Stimulated activated CD4-positive, alpha-beta T cell treated with anti-CD3 and anti-CD28 coated beads, Interleukin-4, amount 100 ng/mL, for 1 hour (primary cell): ENCODE data around the gene SH2D3A.
"Not testable (repeated sequence)": the region's sequence is repeated elsewhere in the genome, so short reads cannot be mapped to it uniquely, and the experiment has no call there.

Experiments
- DNase-seq: peaks from one replicate; pipeline ENCODE4 v3.0.0-alpha.2; 2020

The SH2D3A gene

DNA sequence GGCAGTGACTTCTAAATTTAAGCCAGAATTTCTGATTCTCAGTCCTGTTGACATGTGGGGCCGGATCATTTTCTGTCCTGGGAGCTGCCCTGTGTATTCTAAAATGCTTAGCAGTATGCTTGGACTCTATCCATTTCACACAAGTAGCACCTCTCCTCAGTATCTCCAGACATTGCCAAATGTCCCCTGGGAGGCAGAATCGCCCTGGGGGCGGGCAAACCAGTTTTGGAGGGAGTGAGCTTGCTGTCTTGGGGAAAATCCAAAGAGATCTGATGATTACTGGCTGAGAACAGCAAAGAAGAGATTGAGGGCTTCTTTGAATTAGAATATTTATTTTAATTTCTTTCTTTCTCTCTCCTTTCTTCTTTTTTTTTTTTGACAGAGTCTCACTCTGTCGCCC lies 21.7 kb upstream of the SH2D3A start:
- DNase-seq, result no peak

DNA sequence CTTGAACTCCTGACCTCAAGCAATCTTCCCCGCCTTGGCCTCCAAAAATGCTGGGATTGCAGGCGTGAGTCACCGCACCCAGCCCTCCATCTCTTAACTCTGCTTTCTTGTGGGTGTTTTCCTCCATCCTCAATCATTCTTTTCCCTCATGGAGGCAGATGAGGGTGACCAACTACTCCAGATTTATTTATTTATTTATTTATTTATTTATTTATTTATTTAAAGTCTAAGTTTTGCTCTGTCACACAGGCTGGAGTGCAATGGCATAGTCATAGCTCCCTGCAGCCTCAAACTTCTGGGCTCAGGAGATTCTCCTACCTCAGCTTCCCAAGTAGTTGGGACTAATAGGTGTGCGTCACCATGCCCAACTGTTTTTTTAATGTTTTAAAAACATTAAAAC lies 20.2 kb upstream of the SH2D3A start:
- DNase-seq, result no peak

DNA sequence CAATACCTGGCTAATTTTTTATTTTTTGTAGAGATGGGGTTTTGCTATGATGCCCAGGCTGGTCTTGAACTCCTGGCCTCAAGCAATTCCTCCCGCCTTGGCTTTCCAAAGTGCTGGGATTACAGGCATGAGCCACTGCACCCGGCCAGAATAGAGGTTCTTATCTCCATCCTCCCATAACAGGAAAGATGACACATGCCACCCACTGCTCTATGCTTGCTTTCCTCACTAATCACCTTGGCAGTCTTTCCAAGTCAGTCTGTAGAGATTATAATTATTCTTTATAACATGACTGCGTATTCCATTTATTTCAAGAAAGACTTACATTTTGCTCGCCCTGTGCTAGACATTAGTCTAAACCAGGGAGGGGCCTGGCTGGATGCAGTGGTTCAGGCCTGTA lies 12.0 kb upstream of the SH2D3A start:
- no peak for DNase-seq

DNA sequence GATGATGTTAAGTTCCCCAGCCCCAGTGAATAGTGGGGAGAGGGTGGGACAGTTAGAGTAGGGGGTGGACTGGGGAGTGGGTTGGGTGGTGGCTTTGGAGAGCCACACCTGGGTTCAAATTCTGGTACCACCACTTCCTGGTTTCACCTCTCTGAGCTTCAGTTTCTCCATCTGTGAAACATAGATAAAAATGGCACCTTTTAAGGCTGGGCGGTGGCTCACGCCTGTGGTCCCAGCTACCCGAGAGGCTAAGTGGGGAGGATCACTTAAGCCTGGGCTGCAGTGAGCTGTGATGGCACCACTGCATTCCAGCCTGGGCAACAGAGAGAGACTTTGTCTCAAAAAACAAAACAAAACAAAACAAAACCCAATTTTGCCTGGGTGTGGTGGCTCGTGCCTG lies 11.2 kb upstream of the SH2D3A start:
- DNase-seq, result no peak

DNA sequence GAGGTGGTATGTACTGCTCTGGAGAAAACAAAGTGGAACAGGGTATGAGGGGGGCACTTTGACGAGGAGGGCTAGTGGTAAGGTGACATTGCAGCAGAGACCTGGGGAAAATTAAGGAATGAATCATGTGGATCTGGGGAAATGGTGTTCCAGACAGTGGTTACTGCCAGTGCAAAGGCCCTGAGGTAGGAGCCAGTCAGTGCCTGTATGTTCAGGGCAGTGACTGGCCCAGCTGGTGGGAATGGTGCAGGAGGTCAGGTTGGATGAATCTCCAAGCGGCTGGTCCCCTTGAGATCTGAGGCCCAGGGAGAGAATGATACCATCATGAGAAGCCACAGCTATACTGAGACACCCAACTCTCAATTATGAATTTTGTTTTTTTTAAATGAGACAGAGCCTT lies 10.2 kb upstream of the SH2D3A start:
- DNase-seq, result no peak

DNA sequence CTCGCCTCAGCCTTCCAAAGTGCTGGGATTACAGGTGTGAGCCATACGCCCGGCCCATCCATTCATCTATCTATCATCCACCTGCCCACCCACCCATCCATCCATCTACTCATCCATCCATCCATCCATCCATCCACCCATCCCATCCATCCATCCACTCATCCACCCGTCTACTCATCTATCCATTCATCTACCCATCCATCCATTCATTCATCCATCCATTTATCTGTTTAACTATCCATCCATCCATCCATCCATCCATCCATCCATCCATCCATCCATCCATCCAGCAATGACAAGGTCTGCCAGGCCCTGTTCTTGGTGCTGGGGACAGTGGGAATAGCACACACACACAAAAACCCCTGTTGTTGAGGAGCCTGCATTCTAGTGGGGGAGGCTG lies 9.8 kb upstream of the SH2D3A start:
- DNase-seq, result no peak

DNA sequence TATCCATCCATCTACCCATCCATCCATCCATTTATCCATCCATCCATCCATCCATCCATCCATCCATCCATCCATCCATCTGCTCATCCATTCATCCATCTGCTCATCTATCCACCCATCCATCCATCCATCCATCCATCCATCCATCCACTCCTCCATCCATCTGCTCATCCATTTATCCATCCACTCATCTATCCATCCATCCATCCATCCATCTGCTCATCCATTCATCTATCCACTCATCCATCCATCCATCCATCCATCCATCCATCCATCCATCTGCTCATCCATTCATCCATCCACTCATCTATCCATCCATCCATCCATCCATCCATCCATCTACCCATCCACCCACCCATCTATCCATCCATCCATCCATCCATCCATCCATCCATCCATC lies 8.8 kb upstream of the SH2D3A start:
- DNase-seq, result not testable (repeated sequence)

DNA sequence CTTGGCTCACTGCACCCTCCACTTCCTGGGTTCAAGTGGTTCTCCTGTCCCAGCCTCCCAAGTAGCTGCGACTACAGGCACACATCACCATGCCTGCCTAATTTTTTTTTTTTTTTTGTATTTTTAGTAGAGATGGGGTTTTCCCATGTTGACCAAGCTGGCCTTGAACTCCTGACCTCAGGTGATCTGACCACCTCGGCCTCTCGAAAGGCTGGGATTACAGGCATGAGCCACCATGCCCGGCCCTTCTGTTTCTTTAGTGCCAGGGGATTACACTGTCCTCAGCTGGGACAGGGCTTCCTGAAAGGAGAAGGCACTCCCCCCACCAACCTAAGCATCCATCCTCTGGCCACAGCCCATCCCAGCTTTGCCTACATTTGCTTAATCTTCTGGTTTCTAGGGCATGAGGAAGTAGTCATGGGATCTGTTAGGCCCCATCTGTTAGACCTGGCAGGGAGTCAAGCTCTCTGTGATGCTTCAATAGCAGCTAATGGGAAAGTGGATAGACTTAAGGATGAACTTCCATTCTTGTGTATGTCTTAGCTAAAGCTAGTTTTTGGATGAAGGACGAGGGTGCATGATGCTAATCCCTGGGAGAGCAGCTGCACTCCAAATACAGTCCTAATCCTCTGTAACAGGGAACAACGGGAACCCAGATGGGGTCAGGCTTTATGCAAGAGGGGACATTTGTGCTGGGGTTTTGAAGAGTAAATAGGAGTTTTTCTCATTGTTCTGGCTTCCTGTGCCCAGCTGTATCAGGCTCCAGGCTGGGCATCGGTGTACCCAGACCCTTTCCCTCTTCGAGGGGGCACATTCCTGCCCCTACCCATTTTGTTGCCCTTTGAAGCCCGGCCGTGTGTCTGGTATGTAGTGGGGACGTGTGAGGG lies 7.8 kb upstream of the SH2D3A start:
- no peak for DNase-seq

DNA sequence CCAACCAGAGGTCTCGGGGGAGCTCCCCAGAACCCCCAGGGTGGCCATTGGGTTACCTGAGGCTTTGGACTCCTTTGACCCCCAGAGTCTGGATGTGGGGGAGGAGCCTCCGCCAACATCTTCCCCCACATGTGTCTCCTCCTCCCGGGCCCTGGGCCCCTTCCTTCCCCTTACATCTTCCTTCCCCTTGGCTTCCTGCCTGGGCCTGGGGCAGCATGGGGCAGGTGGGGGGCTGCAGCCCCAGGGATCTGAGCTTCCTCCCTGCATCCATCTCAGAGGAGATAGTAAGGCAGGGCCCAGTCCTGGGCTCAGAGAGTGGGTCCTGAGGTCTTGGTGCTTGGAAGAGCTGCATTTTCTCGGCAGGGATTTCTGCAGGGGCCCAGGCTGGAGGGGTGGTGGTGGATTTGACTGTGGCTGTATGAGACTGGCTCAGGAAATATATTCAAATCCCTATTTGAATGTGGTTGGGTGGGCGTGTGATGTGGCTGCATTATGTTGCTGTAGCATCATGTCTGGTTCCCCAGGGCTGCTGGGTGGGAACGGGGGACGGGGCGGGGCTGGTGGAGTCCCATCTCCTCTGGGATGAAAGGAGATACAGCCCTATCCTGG lies 6.2 kb upstream of the SH2D3A start:
- peak; percentile 47 for DNase-seq

DNA sequence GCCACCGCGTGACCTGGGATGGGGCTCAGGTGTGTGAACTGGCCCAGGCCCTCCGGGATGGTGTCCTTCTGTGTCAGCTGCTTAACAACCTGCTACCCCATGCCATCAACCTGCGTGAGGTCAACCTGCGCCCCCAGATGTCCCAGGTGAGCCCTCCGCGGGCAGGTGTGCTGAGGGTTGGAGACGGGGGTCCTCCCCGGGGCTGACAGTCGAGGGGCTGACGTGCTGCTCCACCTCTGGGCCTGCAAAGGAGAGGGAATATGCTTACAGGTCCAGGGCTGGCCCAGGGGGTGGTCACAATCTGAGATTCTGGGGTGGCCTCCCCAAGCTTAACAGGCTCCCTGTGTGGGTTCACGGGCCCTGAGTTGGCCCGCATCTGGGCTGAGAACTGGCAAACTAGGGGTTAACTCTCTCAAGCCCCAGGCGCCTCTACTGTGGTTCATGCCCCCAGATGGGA lies 5.7 kb upstream of the SH2D3A start:
- DNase-seq, result no peak

DNA sequence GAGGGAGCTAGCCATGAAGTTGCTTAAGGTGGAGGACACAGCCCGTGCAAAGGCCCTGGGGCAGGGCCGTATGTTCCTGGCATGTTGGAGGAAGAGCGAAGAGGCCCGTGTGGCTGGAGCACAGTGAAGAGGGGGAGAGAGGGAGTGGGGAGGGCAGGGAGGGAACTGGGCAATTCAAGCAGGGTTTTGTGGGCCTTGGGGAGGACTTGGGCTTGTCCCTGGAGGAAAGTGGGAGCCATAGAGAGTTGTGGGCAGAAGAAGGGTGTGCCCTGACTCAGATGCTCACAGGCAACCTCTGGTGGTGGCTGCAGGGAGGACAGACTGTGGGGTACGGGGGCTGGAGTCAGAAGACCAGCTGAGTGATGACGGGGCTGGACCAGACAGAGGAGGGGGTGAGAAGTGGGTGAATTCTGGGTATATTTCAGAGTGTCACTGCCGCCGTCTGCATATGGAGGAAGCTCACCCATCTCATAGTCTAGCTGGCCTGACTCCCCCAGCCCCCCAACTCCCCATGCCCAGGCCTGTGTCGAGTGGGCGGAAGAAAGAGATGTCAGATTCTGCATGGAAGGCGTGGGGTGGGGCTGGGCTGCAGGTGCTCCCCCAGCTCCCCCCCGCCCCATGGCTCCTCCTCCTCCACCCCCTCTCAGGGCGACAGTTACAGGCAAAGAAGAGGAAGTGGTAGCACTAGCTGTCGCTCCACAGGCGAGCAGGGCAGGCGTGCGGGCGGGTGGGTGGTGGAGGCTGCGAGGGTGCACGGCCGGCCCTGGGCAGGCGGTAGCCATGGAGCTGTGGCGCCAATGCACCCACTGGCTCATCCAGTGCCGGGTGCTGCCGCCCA lies 5.0 kb upstream of the SH2D3A start, which contains the start of gene VAV1:
Gene VAV1 (plus strand): TSS at position 681 of the 838 bp plus-strand sequence. CDS start 100 bp downstream, at position 781.
- DNase-seq, result peak; percentile 76

DNA sequence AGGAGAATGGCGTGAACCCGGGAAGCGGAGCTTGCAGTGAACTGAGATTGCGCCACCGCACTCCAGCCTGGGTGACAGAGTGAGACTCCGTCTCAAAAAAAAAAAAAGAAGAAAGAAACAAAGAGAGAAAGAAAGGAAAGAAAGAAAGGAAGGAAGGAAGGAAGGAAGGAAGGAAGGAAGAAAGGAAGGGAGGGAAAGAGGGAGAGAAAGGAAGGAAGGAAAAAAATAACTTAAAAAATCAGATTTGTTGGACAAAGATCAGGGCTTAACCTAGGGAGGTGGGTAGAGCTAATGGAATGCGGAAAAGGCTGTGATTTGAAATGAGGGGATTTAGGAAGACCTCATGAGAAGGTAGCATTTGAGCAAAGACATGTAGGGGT lies 4.4 kb upstream of the SH2D3A start:
- not testable (repeated sequence) for DNase-seq

DNA sequence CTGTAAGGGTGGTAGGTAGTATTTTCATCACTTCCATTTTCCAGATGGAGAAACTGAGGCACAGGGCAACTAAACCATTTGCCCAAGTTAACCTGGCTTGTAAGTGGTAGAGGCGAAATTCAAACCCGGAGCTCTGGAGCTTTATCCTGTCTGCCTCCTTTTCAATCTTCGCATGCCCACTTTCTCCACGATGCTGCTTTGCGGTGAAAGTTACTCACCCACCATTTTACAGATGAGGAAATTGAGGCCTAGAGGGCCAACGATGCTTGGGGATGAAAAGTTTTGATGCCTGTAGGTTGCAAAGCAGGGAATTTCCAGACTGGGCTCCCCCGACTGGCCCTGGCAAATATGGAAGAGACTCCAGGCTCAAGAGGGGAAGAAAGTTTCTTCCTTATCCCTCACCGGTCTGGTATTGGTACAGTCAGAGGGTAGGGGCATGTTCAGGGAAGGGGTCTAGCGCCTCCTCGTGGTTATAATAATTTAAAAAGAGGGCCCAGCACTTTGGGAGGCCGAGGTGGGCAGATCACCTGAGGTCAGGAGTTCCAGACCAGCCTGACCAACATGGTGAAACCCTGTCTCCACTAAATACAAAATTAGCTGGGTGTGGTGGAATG lies 1.9 kb upstream of the SH2D3A start:
- no peak for DNase-seq

DNA sequence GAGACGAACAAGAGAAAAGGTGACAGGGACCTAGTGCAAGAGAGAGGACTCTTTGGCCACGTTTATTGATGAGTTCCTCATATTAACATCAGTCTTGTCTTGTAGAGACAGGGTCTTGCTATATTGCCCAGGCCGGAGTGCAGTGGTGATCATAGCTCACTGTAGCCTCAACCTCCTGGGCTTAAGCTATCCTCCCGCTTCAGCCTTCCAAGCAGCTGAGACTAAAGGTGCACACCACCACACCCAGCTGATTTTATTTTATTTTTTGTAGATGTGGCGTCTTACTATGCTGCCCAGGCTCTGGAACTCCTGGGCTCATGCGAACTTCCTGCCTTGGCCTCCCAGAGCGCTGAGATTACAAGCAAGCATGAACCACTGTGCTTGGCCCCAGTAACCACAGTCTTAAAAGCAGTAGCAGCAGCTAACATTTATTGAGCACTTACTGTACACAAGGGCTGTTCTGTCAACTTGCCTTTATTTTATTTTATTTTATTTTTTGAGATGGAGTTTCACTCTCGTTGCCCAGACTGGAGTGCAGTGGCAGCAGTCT lies 1.1 kb upstream of the SH2D3A start:
- DNase-seq, result no peak

DNA sequence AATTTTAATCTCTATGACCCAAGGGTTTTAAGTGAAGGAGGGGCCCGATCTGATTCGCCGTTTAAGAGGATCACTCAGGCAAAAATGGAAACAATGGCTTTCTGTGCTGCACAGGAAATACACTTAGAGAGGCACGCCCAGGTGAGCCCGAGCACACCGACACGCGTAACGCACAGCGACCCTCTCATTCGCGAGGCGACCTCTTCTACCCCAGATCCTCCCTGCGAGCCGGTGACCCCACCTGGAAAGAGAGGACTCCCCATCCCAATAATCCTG lies 216 bp downstream of the SH2D3A start:
- DNase-seq, result no peak

DNA sequence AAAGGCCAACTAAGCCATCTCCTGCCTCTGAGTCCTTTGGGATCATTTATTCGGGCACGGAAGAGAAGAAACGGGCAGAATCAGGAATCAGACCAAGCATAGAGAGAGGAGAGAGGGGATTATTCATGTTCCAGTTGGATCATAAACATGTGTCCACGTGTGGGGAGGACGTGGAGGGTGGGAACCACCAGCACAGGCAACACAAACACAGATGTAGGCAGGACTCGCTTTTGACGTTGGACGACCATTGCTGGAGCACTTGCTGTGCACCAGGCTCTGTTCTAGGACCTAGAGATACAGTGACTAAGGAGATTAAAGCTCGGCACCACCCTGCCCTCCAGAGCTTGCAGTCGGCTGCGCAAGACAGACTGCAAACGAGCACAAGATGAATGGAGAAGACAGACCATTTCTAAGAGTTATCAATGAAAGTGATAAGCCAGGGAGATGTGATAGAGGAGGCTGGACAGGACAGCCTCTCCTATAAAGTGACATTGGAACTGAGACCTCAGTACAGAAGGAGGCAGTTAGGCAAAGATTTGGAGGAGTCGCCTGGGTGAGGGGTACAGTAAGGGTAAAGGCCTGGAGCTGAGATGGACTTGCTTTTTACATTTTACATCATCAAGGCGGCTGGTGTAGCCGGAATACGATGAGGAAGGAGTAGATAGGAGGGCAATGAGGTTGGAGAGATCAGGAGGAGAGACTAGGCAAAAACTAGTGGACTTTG lies 716 bp downstream of the SH2D3A start:
- DNase-seq, result no peak

DNA sequence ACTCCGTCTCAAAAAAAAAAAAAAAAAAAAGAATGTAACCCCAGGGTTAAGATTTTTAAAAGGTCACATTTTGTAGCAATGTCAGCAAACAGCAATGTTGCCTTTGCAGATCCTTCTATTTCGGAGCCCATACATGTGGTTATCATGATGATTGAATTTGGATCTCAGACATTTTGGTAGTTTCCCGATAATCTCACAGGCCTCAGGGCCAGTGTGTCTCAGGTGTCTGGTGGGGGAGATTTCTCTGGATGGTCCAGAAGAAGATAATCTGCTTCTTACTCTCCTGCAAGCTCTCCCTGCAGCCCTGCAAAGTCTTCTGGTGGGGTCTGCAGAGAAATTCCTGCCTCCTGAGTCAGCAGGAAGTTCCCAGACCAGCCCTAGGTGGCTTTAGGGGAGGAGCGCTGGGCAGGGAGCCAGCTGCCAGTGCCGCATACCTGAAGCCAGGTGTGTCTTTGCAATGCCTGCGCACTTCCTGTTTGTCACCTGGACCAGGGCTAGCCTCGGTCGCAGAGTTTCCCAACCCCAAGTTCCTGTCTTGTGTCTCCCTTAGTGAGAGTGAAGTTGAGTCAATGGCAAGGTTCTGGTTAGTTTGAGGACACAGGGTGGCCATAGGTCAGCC lies 1.4 kb downstream of the SH2D3A start:
- DNase-seq, result no peak

DNA sequence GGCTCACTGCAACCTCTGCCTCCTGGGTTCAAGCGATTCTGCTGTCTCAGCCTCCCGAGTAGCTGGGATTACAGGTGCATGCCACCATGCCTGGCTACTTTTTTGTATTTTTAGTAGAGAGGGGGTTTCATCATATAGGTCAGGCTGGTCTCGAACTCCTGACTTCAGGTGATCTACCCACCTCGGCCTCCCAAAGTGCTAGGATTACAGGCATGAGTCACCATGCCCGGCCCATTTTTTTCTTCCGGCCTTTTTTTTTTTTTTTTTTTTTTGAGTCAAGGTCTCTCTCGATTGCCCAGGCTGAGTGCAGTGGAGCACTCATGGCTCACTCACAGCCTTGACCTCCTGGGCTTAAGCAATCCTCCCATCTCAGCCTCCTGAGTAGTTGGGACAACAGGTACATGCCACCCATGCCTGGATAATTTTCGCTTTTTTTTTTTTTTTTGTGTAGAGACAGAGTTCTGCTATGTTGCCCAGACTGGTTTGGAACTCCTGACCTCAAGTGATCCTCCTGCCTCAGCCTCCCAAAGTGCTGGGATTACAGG lies 4.9 kb downstream of the SH2D3A start:
- not testable (repeated sequence) for DNase-seq

DNA sequence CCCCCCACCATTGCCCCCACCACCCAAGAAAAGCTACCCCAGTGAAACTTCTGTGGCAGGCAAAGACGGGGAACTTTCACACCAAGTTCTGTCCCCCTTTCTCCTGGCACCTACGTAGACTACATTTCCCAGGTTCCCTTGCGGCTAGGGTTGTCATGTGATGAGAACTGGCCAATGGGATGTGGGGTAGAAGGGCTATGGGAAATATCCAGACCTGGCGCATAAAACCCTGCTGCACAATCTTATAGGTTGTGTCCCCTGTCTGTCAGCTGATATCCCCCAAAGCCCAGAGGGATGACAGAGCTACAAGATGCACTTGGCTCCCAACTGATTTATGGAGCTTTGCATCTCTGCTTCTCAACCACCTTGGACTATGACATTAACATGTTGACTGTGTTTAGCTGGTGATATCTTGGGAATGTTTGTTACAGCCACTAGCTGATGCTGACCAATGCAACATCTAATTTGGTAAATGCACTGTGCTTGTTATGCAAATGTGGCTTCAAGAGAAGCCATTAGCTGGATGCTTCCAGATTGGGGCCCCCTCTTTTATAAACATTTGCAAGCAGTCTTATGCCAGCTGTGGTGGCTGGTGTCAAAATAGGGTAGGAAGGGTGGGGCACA lies 6.1 kb downstream of the SH2D3A start:
- no peak for DNase-seq

DNA sequence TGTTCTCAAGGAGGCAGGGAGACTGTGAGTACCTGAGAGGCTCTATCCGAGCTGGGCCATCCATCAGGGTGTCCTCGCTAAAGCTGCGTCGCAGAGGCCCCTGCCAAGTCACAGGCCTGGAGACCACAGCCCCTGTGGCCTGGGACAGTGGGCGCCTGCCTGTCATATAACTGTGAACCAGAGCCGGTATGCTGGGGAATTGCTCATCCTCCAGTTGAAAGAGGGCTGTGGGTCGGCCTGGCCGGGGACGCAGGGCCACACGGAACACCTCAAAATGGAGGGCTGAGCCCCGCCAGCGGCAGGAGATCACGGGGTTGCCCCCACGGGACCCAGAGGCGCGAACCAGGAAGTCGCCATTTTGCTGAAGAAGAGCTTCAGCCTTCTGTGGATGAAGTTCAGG lies 6.6 kb downstream of the SH2D3A start:
- no peak for DNase-seq
